ENCODE data around the gene SYNJ2BP.

DNA sequence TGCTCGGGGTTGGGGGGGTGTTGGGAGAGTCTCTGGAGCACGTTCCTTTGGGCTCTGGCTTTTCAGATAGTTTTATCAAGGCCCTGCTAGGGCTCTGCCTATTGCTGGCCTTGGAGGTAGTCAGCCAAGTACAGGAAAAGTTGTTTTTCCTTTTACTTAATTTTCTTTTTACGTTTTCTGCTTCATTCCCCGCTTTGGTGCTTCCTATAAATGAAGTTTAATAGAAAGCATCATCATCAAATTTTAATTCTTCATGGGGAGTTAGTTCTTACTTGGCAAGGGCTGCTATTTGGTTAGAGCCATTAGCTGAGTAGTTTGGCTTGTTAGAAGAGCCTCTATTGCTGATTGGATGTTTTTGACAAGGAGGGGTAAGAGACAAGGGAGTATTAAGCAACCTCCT lies 20.0 kb upstream of the SYNJ2BP start:
- TF ChIP-seq SIN3A (IDR thresholded peaks at IDR 0.05; ENCODE audit: borderline replicate concordance, insufficient read depth, low read length) (no peak), TAF1 (IDR thresholded peaks at IDR 0.05; ENCODE audit: borderline replicate concordance, insufficient read depth, low read length) (no peak), POLR2AphosphoS5 (IDR thresholded peaks at IDR 0.05; ENCODE audit: low read depth, low read length) (no peak), FOXP2 (optimal IDR thresholded peaks at IDR 0.05; ENCODE audit: borderline replicate concordance, extremely low read depth, extremely low read length, insufficient read depth) (no peak)
- TF ChIP-seq, protein P1, sequence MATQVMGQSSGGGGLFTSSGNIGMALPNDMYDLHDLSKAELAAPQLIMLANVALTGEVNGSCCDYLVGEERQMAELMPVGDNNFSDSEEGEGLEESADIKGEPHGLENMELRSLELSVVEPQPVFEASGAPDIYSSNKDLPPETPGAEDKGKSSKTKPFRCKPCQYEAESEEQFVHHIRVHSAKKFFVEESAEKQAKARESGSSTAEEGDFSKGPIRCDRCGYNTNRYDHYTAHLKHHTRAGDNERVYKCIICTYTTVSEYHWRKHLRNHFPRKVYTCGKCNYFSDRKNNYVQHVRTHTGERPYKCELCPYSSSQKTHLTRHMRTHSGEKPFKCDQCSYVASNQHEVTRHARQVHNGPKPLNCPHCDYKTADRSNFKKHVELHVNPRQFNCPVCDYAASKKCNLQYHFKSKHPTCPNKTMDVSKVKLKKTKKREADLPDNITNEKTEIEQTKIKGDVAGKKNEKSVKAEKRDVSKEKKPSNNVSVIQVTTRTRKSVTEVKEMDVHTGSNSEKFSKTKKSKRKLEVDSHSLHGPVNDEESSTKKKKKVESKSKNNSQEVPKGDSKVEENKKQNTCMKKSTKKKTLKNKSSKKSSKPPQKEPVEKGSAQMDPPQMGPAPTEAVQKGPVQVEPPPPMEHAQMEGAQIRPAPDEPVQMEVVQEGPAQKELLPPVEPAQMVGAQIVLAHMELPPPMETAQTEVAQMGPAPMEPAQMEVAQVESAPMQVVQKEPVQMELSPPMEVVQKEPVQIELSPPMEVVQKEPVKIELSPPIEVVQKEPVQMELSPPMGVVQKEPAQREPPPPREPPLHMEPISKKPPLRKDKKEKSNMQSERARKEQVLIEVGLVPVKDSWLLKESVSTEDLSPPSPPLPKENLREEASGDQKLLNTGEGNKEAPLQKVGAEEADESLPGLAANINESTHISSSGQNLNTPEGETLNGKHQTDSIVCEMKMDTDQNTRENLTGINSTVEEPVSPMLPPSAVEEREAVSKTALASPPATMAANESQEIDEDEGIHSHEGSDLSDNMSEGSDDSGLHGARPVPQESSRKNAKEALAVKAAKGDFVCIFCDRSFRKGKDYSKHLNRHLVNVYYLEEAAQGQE (IDR thresholded peaks at IDR 0.05; ENCODE audit: insufficient read depth in 1 of 2, low read depth in 2 of 2, low read length in 2 of 2): no peak
